ENCODE data around the gene SLC34A1.
A peak's percentile ranks its signal among the peaks of the same experiment; 100 is the strongest.
"Not testable (repeated sequence)": the region's sequence is repeated elsewhere in the genome, so short reads cannot be mapped to it uniquely, and the experiment has no call there.

SLC34A1 gene

DNA sequence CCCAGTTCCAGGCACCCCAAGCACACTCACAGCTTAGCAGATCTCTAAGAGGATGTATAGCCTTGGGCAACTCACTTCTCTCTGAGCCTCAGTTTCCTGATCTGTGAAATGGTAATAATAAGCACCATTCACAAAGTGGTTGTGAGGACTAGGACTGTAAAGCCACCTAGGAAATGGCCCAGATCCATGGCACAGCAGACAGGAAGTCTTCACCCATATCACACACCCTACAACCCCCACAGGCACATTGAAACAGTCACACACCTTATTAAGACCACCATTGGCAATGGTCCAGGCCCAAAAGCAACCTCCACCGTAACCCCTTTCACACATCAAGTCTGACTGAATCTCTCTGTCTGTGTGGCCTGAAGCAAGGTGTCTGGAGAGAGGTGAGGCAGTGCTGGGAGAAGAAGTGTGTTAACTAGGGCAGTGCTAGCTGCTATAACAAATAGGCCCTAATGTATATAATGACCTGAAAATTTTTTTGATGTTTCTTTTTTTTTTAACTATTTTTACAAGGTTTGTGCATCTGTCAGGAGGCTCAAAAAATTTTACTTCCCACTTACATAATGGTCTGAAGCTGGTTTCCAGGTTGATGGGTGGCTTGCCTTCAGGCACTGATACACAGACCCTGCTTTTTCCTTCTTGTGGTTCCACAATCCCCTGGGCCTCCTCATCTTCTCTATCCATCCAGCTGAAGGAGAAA lies 28.9 kb upstream of the SLC34A1 start:
- DNase-seq (ENCODE audit: low spot score) = no peak

DNA sequence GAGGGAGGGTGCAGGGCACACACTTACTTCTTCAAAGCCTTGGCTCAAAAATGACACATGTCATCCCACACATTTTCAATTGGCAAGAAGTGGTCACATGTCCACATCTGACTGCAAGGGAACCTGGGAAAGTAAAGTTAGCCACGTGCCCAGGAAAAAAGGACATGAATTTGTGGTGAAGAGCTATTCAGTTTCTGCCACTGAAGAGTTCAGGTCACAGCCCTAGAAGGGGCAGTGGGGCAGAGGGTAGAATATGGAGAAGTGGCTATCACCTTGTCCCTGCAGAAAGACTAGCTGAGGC lies 28.4 kb upstream of the SLC34A1 start:
- DNase-seq (ENCODE audit: low spot score) = no peak

DNA sequence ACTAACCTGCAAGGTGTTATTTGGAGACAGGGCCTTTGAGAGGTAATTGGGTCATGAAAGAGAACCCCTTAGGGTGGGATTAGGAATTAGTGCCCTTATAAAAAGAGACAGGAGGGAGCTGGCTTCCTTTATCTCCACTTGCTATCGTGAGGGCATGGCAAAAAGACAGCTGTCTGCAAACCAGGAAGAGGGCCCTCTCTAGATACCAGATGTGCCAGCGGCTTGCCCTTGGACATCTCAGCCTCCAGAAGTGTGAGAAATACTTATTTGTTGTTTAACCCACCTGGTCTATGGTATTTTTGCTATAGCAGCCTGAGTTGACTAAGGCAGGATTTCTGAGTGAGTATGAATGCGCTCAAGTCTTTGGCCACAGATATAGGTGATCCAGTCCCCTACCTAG lies 27.5 kb upstream of the SLC34A1 start:
- DNase-seq (ENCODE audit: low spot score) = no peak

GRCh38 chr5:177357146-177357458 lies 27.1 kb upstream of the SLC34A1 start:
- DNase-seq (ENCODE audit: low spot score) = no peak

DNA sequence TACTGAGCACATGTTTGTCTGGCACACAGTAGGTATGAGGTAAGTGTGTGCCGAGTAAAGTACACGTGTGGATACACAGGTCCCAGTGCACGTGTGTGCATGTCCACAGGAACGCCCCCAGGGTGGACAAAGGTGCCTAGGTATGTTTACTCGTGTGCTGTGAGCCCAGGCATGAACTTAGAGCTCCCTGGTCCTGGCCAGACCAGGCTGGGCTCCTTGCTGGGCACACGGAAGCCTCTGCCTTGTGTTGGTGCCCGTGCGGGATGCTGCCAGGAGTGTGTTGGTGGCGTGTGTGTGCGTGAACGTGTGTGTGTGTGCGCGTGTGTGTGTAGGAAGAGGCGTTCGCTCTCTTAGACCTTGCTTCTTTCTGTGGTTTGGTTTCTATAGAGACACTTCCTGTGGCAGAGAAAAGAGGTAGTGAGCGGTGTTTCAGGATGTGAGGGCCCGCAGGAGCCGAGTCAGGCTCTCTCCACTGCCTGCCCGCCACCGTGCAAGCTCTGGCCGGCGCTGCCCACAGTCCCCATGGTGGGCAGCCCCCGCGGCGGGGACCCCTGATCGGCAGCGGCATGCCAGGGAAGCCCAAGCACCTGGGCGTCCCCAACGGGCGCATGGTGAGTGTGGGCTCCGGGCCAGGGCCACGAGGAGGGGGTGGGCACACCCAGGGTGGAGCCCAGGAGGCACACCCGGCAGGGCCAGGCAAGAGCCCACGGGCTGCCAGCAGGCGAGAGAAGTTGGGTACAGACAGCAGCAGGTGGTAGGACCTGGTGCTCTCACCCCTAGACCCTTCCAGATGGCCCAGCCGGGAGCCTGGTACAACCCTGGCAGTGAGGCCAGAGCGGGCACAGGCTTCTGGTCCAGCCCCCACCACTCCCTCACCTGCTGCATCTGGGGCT lies 26.5 kb upstream of the SLC34A1 start, which contains the start of gene RGS14:
Gene RGS14 (plus strand): TSS at position 466 of the 893 bp plus-strand sequence. CDS start 101 bp downstream, at position 567.
- no peak for DNase-seq (ENCODE audit: low spot score)

GRCh38 chr5:177358370-177358819 lies 25.8 kb upstream of the SLC34A1 start:
- no peak for DNase-seq (ENCODE audit: low spot score)

DNA sequence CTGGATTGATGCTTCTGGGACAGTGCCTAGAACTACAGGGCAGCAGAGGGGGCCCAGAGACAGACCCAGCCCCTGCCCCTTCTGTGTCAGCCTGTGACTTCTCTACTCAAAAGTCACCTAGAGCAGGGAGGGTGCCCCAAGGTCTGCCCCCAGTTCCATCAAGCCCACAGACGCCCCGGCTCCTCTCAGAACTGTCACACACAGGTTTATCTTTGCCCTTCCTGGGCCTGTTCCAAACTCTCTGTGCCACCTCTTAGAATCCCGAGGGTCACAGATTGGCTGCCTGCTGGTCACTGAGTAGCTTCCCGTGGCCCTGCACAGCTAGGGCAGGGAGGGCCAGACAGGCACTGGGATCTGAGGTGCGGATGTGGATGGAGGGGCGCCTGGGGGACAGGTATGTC lies 24.8 kb upstream of the SLC34A1 start:
- DNase-seq (ENCODE audit: low spot score) = no peak

DNA sequence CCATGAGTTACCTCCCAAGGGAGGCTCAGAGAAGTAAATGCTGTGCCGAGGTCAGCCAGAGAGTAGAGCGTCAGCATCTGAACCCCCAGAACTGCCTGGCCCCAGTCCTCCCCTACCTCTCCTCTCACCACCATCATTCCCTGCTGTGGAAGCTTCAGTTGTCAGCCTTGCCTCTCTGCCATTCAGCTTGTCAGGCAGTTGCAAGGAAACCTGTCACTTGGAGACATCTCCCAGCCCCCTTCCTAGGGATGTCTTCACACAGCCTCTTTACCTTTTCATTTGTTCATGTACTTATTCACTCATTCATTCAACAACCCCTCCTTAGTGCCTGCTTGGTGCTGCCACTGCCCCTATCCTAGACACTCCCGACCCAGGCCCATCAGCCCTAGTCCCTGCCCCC lies 24.4 kb upstream of the SLC34A1 start:
- DNase-seq (ENCODE audit: low spot score) = no peak

DNA sequence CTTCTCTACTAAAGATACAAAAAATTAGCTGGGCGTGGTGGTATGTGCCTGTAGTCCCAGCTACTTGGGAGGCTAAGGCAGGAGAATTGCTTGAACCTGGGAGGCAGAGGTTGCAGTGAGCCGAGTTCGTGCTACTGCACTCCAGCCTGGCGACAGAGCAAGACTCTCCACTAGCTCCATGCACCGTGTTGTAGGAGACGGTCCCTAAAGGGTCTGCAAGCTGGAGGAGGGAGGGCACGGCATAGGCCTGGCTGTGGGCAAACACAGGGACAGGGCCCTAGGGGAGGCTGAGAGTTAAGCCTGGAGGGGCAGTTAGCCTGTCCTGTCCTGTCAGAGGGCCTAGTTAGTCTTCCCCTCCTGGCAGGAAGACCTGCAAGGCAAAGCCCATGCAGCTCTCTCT lies 23.5 kb upstream of the SLC34A1 start:
- DNase-seq (ENCODE audit: low spot score) = not testable (repeated sequence)

GRCh38 chr5:177361418-177362291 lies 22.6 kb upstream of the SLC34A1 start:
- no peak for DNase-seq (ENCODE audit: low spot score)

GRCh38 chr5:177362292-177362609 lies 22.0 kb upstream of the SLC34A1 start:
- DNase-seq (ENCODE audit: low spot score) = no peak

DNA sequence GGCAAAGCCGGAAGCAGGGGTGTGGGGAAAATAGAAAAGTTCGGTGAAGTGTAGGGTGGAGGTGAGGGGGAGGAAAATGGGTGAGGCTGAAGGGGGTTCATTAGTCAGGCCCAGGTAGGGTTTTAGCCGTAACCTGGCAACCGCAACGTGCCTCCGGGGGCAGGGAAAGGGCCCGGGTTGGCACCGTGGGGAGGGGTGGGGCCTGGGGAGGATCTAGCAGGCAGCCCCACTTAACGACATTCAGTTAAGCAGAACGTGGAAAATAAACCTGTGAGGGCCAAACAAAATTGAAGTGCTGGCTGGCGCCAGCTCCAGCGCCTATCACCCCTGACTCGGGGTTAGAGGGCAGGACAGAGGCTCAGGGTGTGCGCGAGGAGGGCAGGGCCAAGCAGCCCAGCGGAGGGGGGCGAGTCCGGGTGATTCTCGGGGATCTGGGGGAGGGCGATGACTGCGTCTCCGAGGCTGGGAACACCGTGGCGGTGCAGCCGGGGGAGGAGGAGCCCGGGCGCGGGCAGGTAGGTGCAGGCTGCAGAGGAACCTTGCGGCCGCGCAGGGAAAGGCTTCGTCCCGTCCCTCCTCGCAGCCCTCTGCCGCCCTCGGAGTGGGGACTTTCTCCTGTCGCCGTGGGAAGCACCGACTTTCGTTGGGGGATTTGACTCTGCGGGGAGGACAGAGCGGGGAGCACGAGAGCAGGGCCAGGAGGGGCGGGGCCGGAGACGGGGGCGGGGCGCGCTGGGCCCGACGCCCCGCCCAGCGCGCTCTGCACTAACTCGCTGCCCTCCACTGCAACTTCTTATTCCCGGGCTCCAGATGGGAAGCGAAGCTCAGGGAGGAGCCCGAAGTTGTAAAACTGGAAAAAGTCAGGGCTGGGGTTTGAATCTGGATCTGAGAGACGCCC lies 21.4 kb upstream of the SLC34A1 start:
- peak; percentile 84 for DNase-seq (ENCODE audit: low spot score)

DNA sequence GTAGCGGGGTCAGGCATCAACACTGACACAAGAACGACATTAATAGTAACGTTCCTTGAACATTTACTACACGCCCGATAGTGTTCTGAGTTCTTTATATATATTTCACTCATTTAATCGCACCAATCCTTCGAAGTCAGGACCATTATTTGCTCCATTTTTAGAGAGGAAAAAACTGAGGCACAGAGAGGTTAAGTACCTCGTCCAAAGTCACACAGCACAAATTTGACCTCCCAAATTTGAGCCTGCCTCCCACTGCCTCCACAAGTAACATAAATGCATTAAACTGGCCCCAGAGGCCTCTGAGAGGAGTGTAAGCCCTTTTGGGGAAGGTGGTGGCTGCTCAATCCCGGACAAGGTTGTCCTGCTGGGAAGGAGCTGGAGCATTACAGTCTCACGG lies 20.7 kb upstream of the SLC34A1 start:
- no peak for DNase-seq (ENCODE audit: low spot score)

- DNase-seq (ENCODE audit: low spot score) = no peak
These were observed 19.9 kb upstream of the SLC34A1 start for GRCh38 chr5:177364159-177364962.

DNA sequence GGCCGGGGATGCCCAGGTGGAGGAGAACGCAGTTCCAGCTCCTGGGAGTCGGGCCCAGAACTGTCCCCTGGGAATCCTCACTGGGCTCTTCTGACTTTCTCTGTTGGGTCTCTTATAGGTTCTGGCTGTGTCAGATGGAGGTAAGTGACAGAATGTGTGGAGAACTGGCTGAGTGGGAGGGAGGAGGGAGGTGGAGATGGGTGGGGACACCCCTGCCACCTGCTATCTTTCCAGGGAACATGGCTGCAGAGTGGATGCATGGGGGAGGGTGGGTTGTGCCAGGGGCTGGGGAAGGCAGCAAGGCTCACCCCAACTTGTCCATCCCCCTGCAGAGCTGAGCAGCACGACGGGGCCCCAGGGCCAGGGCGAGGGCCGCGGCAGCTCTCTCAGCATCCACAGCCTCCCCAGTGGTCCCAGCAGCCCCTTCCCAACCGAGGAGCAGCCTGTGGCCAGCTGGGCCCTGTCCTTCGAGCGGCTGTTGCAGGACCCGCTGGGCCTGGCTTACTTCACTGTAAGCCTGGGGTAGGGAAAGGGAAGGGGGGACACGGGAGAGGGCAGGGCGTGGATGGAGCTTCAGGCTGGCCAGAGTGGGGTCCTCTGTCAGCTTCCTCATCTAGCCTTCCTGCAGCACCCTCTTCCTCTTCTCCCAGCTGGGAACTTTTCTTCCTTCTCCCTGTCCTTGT lies 18.2 kb upstream of the SLC34A1 start:
- DNase-seq (ENCODE audit: low spot score) = no peak

DNA sequence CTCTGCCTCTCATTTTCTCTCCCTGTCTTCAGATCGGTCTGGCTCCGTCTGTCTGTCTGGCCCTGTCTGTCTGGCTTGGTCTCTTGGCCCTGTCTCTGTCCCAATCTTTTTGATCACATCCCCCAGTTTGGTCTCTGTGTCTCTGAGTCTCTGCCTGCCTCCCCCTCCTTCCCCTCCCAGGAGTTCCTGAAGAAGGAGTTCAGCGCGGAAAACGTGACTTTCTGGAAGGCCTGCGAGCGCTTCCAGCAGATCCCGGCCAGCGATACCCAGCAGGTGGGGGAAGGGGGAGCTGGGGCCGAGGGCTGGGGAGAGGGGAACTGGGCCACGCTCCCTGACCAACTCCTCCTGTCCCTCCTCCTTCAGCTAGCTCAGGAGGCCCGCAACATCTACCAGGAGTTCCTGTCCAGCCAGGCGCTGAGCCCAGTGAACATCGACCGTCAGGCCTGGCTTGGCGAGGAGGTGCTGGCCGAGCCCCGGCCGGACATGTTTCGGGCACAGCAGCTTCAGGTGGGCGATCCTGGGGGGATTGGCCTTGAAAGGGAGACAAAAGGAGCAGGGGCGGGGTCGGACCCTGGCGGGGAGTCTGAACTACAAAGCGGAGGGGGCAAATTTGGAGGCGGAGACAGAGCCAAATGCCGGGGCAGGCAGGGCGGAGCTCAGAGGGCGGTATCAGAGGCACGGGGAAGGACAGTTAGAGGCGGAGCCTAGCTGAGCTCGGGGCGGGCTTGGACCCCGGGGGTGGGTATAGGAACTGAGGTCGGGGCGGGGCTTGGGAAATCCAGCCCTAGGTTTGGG lies 17.5 kb upstream of the SLC34A1 start:
- peak; percentile 96 for DNase-seq (ENCODE audit: low spot score)

GRCh38 chr5:177367323-177367848 lies 16.8 kb upstream of the SLC34A1 start:
- DNase-seq (ENCODE audit: low spot score) = no peak

- DNase-seq (ENCODE audit: low spot score) = no peak
These were observed 16.0 kb upstream of the SLC34A1 start for GRCh38 chr5:177367981-177368868.
